ENCODE data around the gene NUDT21.
A peak's percentile ranks its signal among the peaks of the same experiment; 100 is the strongest.

The NUDT21 gene

GRCh38 chr16:56457927-56458470 lies 6.9 kb upstream of the NUDT21 start:
- H3K4me1 ChIP-seq (ENCODE audit: control insufficient read depth, low read depth, low read length): no peaks in the 10 kb centered on the region
- no peak overlapping the region for H3K9ac ChIP-seq (ENCODE audit: low read length)
- no peak overlapping the region for H3K4me3 ChIP-seq (ENCODE audit: low read length)
- no peak overlapping the region for H3K27ac ChIP-seq (ENCODE audit: low read length)
- no peaks in the 10 kb centered on the region for H3K27me3 ChIP-seq (ENCODE audit: control insufficient read depth, insufficient read depth, low read length)
- H3K9me3 ChIP-seq (ENCODE audit: control insufficient read depth, low read depth, low read length): no peaks in the 10 kb centered on the region
- H3K36me3 ChIP-seq (ENCODE audit: control insufficient read depth, low read depth, low read length): peaks cover 77% of the 10 kb centered on the region

- peak overlapping the region; percentile 69 for H3K27ac ChIP-seq (ENCODE audit: low read length)
- peak overlapping the region; percentile 87 for H3K9ac ChIP-seq (ENCODE audit: low read length)
- H3K9me3 ChIP-seq (ENCODE audit: control insufficient read depth, low read depth, low read length): no peaks in the 10 kb centered on the region
- peaks cover 4% of the 10 kb centered on the region for H3K4me1 ChIP-seq (ENCODE audit: control insufficient read depth, low read depth, low read length)
- H3K4me3 ChIP-seq (ENCODE audit: low read length): peak overlapping the region; percentile 97
- no peaks in the 10 kb centered on the region for H3K27me3 ChIP-seq (ENCODE audit: control insufficient read depth, insufficient read depth, low read length)
- peaks cover 42% of the 10 kb centered on the region for H3K36me3 ChIP-seq (ENCODE audit: control insufficient read depth, low read depth, low read length)
Observed at GRCh38 chr16:56451753-56452689, 889 bp upstream of the NUDT21 start.

- H3K4me1 ChIP-seq (ENCODE audit: control insufficient read depth, low read depth, low read length): peaks cover 4% of the 10 kb centered on the region
- H3K4me3 ChIP-seq (ENCODE audit: low read length): peak overlapping the region; percentile 97
- peaks cover 41% of the 10 kb centered on the region for H3K36me3 ChIP-seq (ENCODE audit: control insufficient read depth, low read depth, low read length)
- no peaks in the 10 kb centered on the region for H3K27me3 ChIP-seq (ENCODE audit: control insufficient read depth, insufficient read depth, low read length)
- peak overlapping the region; percentile 87 for H3K9ac ChIP-seq (ENCODE audit: low read length)
- H3K9me3 ChIP-seq (ENCODE audit: control insufficient read depth, low read depth, low read length): no peaks in the 10 kb centered on the region
- no peak overlapping the region for H3K27ac ChIP-seq (ENCODE audit: low read length)
Observed at GRCh38 chr16:56450275-56450985, 702 bp downstream of the NUDT21 start.

GRCh38 chr16:56448005-56448404 lies 3.1 kb downstream of the NUDT21 start:
- H3K4me1 ChIP-seq (ENCODE audit: control insufficient read depth, low read depth, low read length): peaks cover 4% of the 10 kb centered on the region
- no peaks in the 10 kb centered on the region for H3K9me3 ChIP-seq (ENCODE audit: control insufficient read depth, low read depth, low read length)
- H3K9ac ChIP-seq (ENCODE audit: low read length): no peak overlapping the region
- peaks cover 23% of the 10 kb centered on the region for H3K36me3 ChIP-seq (ENCODE audit: control insufficient read depth, low read depth, low read length)
- H3K27ac ChIP-seq (ENCODE audit: low read length): no peak overlapping the region
- H3K27me3 ChIP-seq (ENCODE audit: control insufficient read depth, insufficient read depth, low read length): no peaks in the 10 kb centered on the region
- H3K4me3 ChIP-seq (ENCODE audit: low read length): no peak overlapping the region

- Histone ChIP-seq H3K4me1 (ENCODE audit: control insufficient read depth, low read depth, low read length) (peaks cover 4% of the 10 kb centered on the region), H3K27ac (ENCODE audit: low read length) (no peak overlapping the region), H3K4me3 (ENCODE audit: low read length) (no peak overlapping the region), H3K27me3 (ENCODE audit: control insufficient read depth, insufficient read depth, low read length) (no peaks in the 10 kb centered on the region), H3K9me3 (ENCODE audit: control insufficient read depth, low read depth, low read length) (no peaks in the 10 kb centered on the region), H3K36me3 (ENCODE audit: control insufficient read depth, low read depth, low read length) (peaks cover 23% of the 10 kb centered on the region), H3K9ac (ENCODE audit: low read length) (no peak overlapping the region)
Observed at GRCh38 chr16:56447286-56447685, 3.8 kb downstream of the NUDT21 start.

- peaks cover 51% of the 10 kb centered on the region for H3K36me3 ChIP-seq (ENCODE audit: control insufficient read depth, low read depth, low read length)
- no peak overlapping the region for H3K4me3 ChIP-seq (ENCODE audit: low read length)
Observed at GRCh38 chr16:56438038-56438437, 13.1 kb downstream of the NUDT21 start.

GRCh38 chr16:56436258-56436657 lies 14.9 kb downstream of the NUDT21 start:
- H3K36me3 ChIP-seq (ENCODE audit: control insufficient read depth, low read depth, low read length): peaks cover 67% of the 10 kb centered on the region
- H3K9ac ChIP-seq (ENCODE audit: low read length): no peak overlapping the region

More at GRCh38 chr16:56438038-56438437, 13.1 kb downstream of the NUDT21 start:
- Histone ChIP-seq H3K27me3 (ENCODE audit: control insufficient read depth, insufficient read depth, low read length) (no peaks in the 10 kb centered on the region), H3K4me1 (ENCODE audit: control insufficient read depth, low read depth, low read length) (no peaks in the 10 kb centered on the region), H3K27ac (ENCODE audit: low read length) (no peak overlapping the region), H3K9me3 (ENCODE audit: control insufficient read depth, low read depth, low read length) (no peaks in the 10 kb centered on the region), H3K9ac (ENCODE audit: low read length) (no peak overlapping the region)

GRCh38 chr16:56428091-56428490 lies 23.0 kb downstream of the NUDT21 start:
- Histone ChIP-seq H3K9ac (ENCODE audit: low read length) (no peak overlapping the region), H3K36me3 (ENCODE audit: control insufficient read depth, low read depth, low read length) (peaks cover 28% of the 10 kb centered on the region), H3K27me3 (ENCODE audit: control insufficient read depth, insufficient read depth, low read length) (peaks cover 21% of the 10 kb centered on the region), H3K27ac (ENCODE audit: low read length) (no peak overlapping the region), H3K9me3 (ENCODE audit: control insufficient read depth, low read depth, low read length) (no peaks in the 10 kb centered on the region), H3K4me3 (ENCODE audit: low read length) (no peak overlapping the region), H3K4me1 (ENCODE audit: control insufficient read depth, low read depth, low read length) (peaks cover 7% of the 10 kb centered on the region)

More at GRCh38 chr16:56436258-56436657, 14.9 kb downstream of the NUDT21 start:
- no peaks in the 10 kb centered on the region for H3K4me1 ChIP-seq (ENCODE audit: control insufficient read depth, low read depth, low read length)
- no peak overlapping the region for H3K4me3 ChIP-seq (ENCODE audit: low read length)
- no peaks in the 10 kb centered on the region for H3K27me3 ChIP-seq (ENCODE audit: control insufficient read depth, insufficient read depth, low read length)
- H3K9me3 ChIP-seq (ENCODE audit: control insufficient read depth, low read depth, low read length): no peaks in the 10 kb centered on the region
- no peak overlapping the region for H3K27ac ChIP-seq (ENCODE audit: low read length)

- H3K4me1 ChIP-seq (ENCODE audit: control insufficient read depth, low read depth, low read length): peaks cover 16% of the 10 kb centered on the region
- no peak overlapping the region for H3K4me3 ChIP-seq (ENCODE audit: low read length)
- peaks cover 34% of the 10 kb centered on the region for H3K27me3 ChIP-seq (ENCODE audit: control insufficient read depth, insufficient read depth, low read length)
- peaks cover 14% of the 10 kb centered on the region for H3K36me3 ChIP-seq (ENCODE audit: control insufficient read depth, low read depth, low read length)
- no peaks in the 10 kb centered on the region for H3K9me3 ChIP-seq (ENCODE audit: control insufficient read depth, low read depth, low read length)
- H3K27ac ChIP-seq (ENCODE audit: low read length): no peak overlapping the region
- H3K9ac ChIP-seq (ENCODE audit: low read length): no peak overlapping the region
Observed at GRCh38 chr16:56426585-56426984, 24.5 kb downstream of the NUDT21 start.

- H3K27ac ChIP-seq (ENCODE audit: low read length): no peak within 1 kb of the TSS
Observed at GRCh38 chr16:56425439-56425832, 25.7 kb downstream of the NUDT21 start, which contains the start of gene AMFR. TSS of gene AMFR (minus strand) at chr16:56425545. CDS start at chr16:56425327, 218 bp downstream.

GRCh38 chr16:56424791-56425438 lies 26.2 kb downstream of the NUDT21 start:
- peaks cover 34% of the 10 kb centered on the region for H3K27me3 ChIP-seq (ENCODE audit: control insufficient read depth, insufficient read depth, low read length)
- no peaks in the 10 kb centered on the region for H3K36me3 ChIP-seq (ENCODE audit: control insufficient read depth, low read depth, low read length)
- H3K27ac ChIP-seq (ENCODE audit: low read length): no peak overlapping the region
- no peaks in the 10 kb centered on the region for H3K9me3 ChIP-seq (ENCODE audit: control insufficient read depth, low read depth, low read length)
- H3K9ac ChIP-seq (ENCODE audit: low read length): peak overlapping the region; percentile 42
- peak overlapping the region; percentile 72 for H3K4me3 ChIP-seq (ENCODE audit: low read length)
- H3K4me1 ChIP-seq (ENCODE audit: control insufficient read depth, low read depth, low read length): peaks cover 21% of the 10 kb centered on the region

More at GRCh38 chr16:56425439-56425832, 25.7 kb downstream of the NUDT21 start, which contains the start of gene AMFR:
- H3K36me3 ChIP-seq (ENCODE audit: control insufficient read depth, low read depth, low read length): peaks cover 4% of the 10 kb centered on the region
- H3K4me1 ChIP-seq (ENCODE audit: control insufficient read depth, low read depth, low read length): peaks cover 16% of the 10 kb centered on the region
- H3K9me3 ChIP-seq (ENCODE audit: control insufficient read depth, low read depth, low read length): no peaks in the 10 kb centered on the region
- H3K4me3 ChIP-seq (ENCODE audit: low read length): peak within 1 kb of the TSS; percentile 72
- H3K9ac ChIP-seq (ENCODE audit: low read length): peak within 1 kb of the TSS; percentile 42
- peaks cover 34% of the 10 kb centered on the region for H3K27me3 ChIP-seq (ENCODE audit: control insufficient read depth, insufficient read depth, low read length)
